GM23338 (cell line): ENCODE results near the gene RAC2. TPM values are rescaled to one million over a fixed set of nuclear protein-coding genes. Genes with fewer than 3 reads are reported as not detected.

Source experiments
- ATAC-seq: fragments of 200-7000 bp; cut with Tn5 transposase; 3 replicates; pipeline ENCODE4 v1.9.1; 2020
- DNase-seq: peaks from one replicate; pipeline ENCODE4 v3.0.0-alpha.2; 2015; ENCODE audit warnings: low spot score
- H2AFZ ChIP-seq: fragments of 200-600 bp; sonication (generic); 2 replicates; pipeline ENCODE4 v1.8.0; 2016; ENCODE audit warnings: antibody characterized with exemption, mild to moderate bottlenecking, moderate library complexity
- H3F3A ChIP-seq: fragments of 200-600 bp; sonication (generic); replicated peaks from 2 replicates; pipeline ENCODE4 v1.8.0; 2017; ENCODE audit warnings: antibody characterized with exemption, mixed run types, low read depth
- H3K27ac ChIP-seq: fragments of 200-600 bp; sonication (generic); 2 replicates; pipeline ENCODE4 v1.6.1; 2016; ENCODE audit warnings: low read depth
- H3K27me3 ChIP-seq: fragments of 200-600 bp; sonication (generic); 2 replicates; pipeline ENCODE4 v1.8.0; 2016; ENCODE audit warnings: mild to moderate bottlenecking, mixed run types, moderate library complexity; ENCODE audit not compliant: insufficient read depth
- H3K36me3 ChIP-seq: fragments of 200-600 bp; sonication (generic); 2 replicates; pipeline ENCODE4 v1.8.0; 2016; ENCODE audit warnings: mild to moderate bottlenecking; ENCODE audit not compliant: insufficient read depth
- H3K4me1 ChIP-seq: fragments of 200-600 bp; sonication (generic); 2 replicates; pipeline ENCODE4 v1.8.0; 2016; ENCODE audit warnings: mild to moderate bottlenecking, moderate library complexity; ENCODE audit not compliant: insufficient read depth
- H3K4me2 ChIP-seq: fragments of 200-600 bp; sonication (generic); 2 replicates; pipeline ENCODE4 v1.7.1; 2017; ENCODE audit warnings: mixed run types
- H3K4me3 ChIP-seq: fragments of 200-600 bp; sonication (generic); 2 replicates; pipeline ENCODE4 v1.6.1; 2016; ENCODE audit warnings: mixed run types
- H3K79me2 ChIP-seq: fragments of 200-600 bp; sonication (generic); replicated peaks from 2 replicates; pipeline ENCODE4 v1.8.0; 2017; ENCODE audit warnings: mild to moderate bottlenecking; ENCODE audit not compliant: insufficient read depth
- H3K9me2 ChIP-seq: fragments of 200-600 bp; sonication (generic); 2 replicates; pipeline ENCODE4 v1.8.0; 2017; ENCODE audit not compliant: insufficient read depth
- H4K20me1 ChIP-seq: fragments of 200-600 bp; sonication (generic); replicated peaks from 2 replicates; pipeline ENCODE4 v1.8.0; 2017; ENCODE audit warnings: mild to moderate bottlenecking; ENCODE audit not compliant: insufficient read depth
- H3K27ac Mint-ChIP-seq: 2 replicates; pipeline ENCODE4 v1.8.0; 2020; ENCODE audit warnings: inconsistent platforms, mild to moderate bottlenecking, moderate library complexity, mixed read lengths
- H3K27me3 Mint-ChIP-seq: 3 replicates; pipeline ENCODE4 v1.8.0; 2022; ENCODE audit warnings: low read depth, mild to moderate bottlenecking, moderate library complexity, mixed read lengths, inconsistent platforms; ENCODE audit not compliant: insufficient read depth, poor library complexity
- H3K36me3 Mint-ChIP-seq: 3 replicates; pipeline ENCODE4 v1.8.0; 2021; ENCODE audit warnings: low read depth, mild to moderate bottlenecking, inconsistent platforms, moderate library complexity, mixed read lengths
- H3K4me1 Mint-ChIP-seq: 3 replicates; pipeline ENCODE4 v1.8.0; 2020; ENCODE audit warnings: mild to moderate bottlenecking, inconsistent platforms, mixed read lengths
- H3K4me3 Mint-ChIP-seq: 3 replicates; pipeline ENCODE4 v1.8.0; 2021; ENCODE audit warnings: moderate library complexity, mild to moderate bottlenecking, inconsistent platforms, mixed read lengths
- H3K9me3 Mint-ChIP-seq: 3 replicates; pipeline ENCODE4 v1.8.0; 2020; ENCODE audit warnings: moderate library complexity, mild to moderate bottlenecking, inconsistent platforms, mixed read lengths
- CREB1 ChIP-seq: fragments of 250-450 bp; sonication (Bioruptor Pico); IDR thresholded peaks from 2 replicates; pipeline ENCODE4 v1.5.0; 2020; ENCODE audit warnings: low read depth, mild to moderate bottlenecking, moderate library complexity
- CTCF ChIP-seq, 2 experiments: fragments of 200-600 bp in 1 of 2; sonication (generic) in 1 of 2; conservative IDR thresholded peaks; 2 replicates each; pipeline versions ENCODE4 v1.5.1 to v1.6.1; 2016 to 2017; ENCODE audit warnings: antibody characterized with exemption in 2 of 2, low read depth in 2 of 2, mild to moderate bottlenecking in 2 of 2, moderate library complexity in 1 of 2
- ETS1 ChIP-seq: IDR thresholded peaks from 2 replicates; pipeline ENCODE4 v1.6.1; 2016; ENCODE audit warnings: antibody characterized with exemption
- EZH2 ChIP-seq: fragments of 200-600 bp; sonication (generic); IDR thresholded peaks from one replicate; pipeline ENCODE4 v1.8.0; 2017; ENCODE audit warnings: antibody characterized with exemption, mild to moderate bottlenecking, low read depth; ENCODE audit not compliant: unreplicated experiment
- JUNB ChIP-seq: IDR thresholded peaks from one replicate; pipeline ENCODE4 v1.6.1; 2016; ENCODE audit warnings: antibody characterized with exemption; ENCODE audit not compliant: unreplicated experiment
- REST ChIP-seq: IDR thresholded peaks from one replicate; pipeline ENCODE4 v1.6.1; 2018; ENCODE audit warnings: antibody characterized with exemption; ENCODE audit not compliant: unreplicated experiment
- STAT1 ChIP-seq: IDR thresholded peaks from one replicate; pipeline ENCODE4 v1.6.1; 2016; ENCODE audit warnings: antibody characterized with exemption; ENCODE audit not compliant: unreplicated experiment
- ZNF114 ChIP-seq: fragments of 250-450 bp; sonication (Bioruptor Pico); IDR thresholded peaks from 2 replicates; pipeline ENCODE4 v1.5.0; 2020; ENCODE audit warnings: mild to moderate bottlenecking, moderate library complexity
- ZNF331 ChIP-seq: fragments of 250-450 bp; sonication (Bioruptor Pico); IDR thresholded peaks from 2 replicates; pipeline ENCODE4 v1.5.0; 2020; ENCODE audit warnings: low read depth, mild to moderate bottlenecking, moderate library complexity
- polyA plus RNA-seq: library from polyadenylated mRNA; unstranded; fragments of >200 nt; fragmentation: Nextera tagmentation; extraction: Ambion mirVana; gene quantifications from 2 replicates; pipeline ENCODE4 v1.2.1, GENCODE V29; 2016
- total RNA-seq: library from RNA; depleted of rRNA; stranded (reverse); fragments of >200 nt; shearing (Covaris generic); gene quantifications from 2 replicates; pipeline ENCODE4 v1.2.3, GENCODE V29; 2014

RAC2 gene
- total and polyA plus RNA-seq, 2 experiments from 2014 or later = 2.4 to 2.7 TPM

GRCh38 chr22:37192741-37193140 lies 51.3 kb downstream of the RAC2 start (continued):
- TF ChIP-seq REST (no peak), EZH2 (no peak), ETS1 (no peak), ZNF331 (CRISPR knock-in tag) (no peak), STAT1 (no peak), ZNF114 (CRISPR knock-in tag) (no peak), CREB1 (CRISPR knock-in tag) (no peak), JUNB (no peak)

- H3K79me2 ChIP-seq = no peaks in the 10 kb centered on the region
- no peaks in the 10 kb centered on the region for H3K9me2 ChIP-seq
- Mint-ChIP-seq H3K27ac (no peak overlapping the region), H3K4me3 (no peak overlapping the region), H3K36me3 (peaks cover 39% of the 10 kb centered on the region), H3K27me3 (peaks cover 5% of the 10 kb centered on the region), H3K9me3 (peaks cover 23% of the 10 kb centered on the region), H3K4me1 (peaks cover 28% of the 10 kb centered on the region)
- H3K4me2 ChIP-seq = no peak overlapping the region
- peaks cover 25% of the 10 kb centered on the region for H3K4me1 ChIP-seq
- H3K27me3 ChIP-seq = no peaks in the 10 kb centered on the region
- DNase-seq = no peak
- peaks cover 5% of the 10 kb centered on the region; the same call in 1 of the 2 replicates for H3K36me3 ChIP-seq
- no peak overlapping the region for H3K4me3 ChIP-seq
- no peak overlapping the region for H2AFZ ChIP-seq
- no peak for ATAC-seq
- H4K20me1 ChIP-seq = no peaks in the 10 kb centered on the region
- no peak overlapping the region for H3K27ac ChIP-seq
- H3F3A ChIP-seq = peaks cover 9% of the 10 kb centered on the region; the same call in 1 of the 2 replicates
- no peak for TF ChIP-seq REST
- TF ChIP-seq CTCF (conservative IDR thresholded peaks at IDR 0.05; ENCODE audit: low read depth in 2 of 2) = no peak
Measured at GRCh38 chr22:37192204-37192603, 51.9 kb downstream of the RAC2 start.
